ENCODE results near the gene NEK4.
"Not testable (repeated sequence)": the region's sequence is repeated elsewhere in the genome, so short reads cannot be mapped to it uniquely, and the experiment has no call there.

NEK4 gene

GRCh38 chr3:52695798-52696671 lies 74.7 kb downstream of the NEK4 start:
- no peak for DNase-seq

DNA sequence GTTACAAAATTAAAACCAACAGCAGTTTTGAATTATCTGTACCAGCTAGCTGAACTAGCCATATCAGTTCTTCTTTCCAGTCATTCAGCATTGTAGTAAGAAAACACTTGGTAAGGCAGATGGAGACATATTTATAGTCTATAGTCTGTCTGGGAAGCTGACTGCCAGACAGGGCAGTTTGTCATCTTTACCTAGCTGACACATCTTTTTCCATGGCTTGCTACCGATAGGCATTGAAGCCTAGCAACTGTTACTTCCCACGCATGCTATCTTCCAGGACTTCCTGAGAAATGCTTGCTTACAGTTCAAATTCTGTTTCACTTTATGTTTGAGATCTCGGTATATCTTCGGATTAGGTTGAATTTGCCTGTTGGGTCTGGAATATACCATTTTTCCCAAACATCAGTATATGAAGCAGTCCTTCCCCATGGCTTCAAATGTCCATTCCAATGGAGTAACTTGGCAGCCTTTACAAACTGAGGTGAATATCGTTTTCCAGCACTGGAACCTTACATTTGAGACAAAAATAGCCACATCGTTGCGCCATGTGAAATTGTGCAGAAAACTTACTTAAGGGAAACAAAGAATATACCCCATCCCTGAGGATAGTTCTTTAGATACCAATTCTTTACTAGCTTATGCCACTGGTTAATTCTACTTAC lies 76.1 kb downstream of the NEK4 start:
- no peak for DNase-seq

- no peak for DNase-seq
These were observed 77.7 kb downstream of the NEK4 start for GRCh38 chr3:52693071-52693470.

DNA sequence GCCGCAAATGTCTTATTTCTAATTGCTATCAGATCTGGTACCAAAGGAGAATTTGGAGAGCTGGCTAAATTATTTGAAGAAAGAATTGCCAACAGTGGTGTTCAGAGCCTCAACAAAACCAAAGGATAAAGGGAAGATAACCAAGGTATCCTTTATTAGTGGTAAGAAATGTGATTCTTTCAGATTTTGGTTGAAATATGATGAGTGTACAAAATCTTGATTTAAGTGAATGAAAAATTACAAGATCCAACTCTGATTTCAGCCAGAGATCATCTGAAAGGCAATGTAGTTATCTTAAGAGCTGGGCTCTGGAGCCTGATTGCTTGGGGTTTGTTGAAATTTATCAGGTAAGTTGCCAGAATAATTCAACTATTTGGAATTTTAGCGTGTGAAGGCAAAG lies 80.2 kb downstream of the NEK4 start:
- no peak for DNase-seq

DNA sequence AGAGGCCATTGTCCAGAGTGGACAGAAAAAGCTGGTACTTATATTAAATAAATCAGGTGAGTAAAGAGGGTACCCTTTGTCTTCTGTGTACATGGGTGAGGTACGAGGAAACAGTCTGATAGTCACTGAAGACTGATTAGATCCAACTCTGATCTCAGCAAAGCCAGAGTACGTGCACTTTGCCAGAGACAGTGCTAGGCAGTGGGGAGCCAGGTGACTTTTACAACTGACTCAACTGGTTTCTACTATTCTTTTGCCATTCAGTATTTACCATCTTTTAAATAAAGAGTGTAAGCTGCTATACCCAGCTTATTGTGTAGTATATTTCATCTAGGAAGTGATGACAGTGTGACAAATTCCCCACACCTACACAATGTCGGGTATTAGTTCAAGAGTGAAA lies 81.6 kb downstream of the NEK4 start:
- no peak for DNase-seq

DNA sequence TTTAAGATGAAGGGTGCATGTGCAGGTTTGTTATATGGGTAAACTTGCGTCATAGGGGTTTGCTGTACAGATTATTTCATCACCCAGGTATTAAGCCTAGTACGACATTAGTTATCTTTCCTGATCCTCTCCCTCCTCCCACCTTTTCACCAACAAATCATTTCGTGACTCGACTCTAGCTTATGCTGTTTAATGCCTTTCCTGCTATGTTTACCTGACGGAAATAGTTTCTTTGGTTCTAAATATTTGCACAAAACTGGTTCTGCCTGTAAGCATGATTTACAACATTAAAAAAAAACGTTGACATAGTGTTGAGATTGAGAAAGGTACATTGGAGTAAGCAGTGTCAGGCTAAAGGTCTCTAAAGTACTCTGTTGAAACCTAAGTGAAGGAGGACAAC lies 82.5 kb downstream of the NEK4 start:
- no peak for DNase-seq

GRCh38 chr3:52685709-52686691 lies 84.7 kb downstream of the NEK4 start, which contains the start of the genes GNL3 and PBRM1:
GNL3 (plus strand) TSS chr3:52686032; CDS start chr3:52686093, 61 bp downstream.
PBRM1 (minus strand) TSS chr3:52685913.
- peak; percentile 89 for DNase-seq

DNA sequence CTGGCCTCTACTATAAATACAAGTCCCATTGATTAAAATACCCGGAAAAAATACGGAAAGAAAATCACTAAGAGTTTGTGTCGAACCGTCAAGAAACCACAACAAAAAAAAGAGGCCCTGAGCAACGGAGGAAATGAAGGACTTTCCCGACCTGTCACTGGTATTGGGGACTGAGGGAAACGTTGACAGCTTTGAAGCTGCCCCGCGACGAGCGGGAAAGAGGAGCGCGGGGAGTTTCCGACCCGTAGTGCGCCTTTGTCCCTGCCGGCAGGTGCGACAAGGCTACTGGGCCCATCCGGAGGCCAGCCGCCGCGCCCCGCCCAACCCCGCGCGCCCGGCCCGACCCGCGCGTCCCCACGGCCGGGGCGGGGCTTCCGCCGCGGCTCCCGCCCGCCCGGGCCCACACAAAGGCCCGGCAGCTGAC lies 85.4 kb downstream of the NEK4 start:
- peak; percentile 67 for DNase-seq

GRCh38 chr3:52684184-52684583 lies 86.6 kb downstream of the NEK4 start:
- no peak for DNase-seq

- DNase-seq, result no peak
These were observed 87.1 kb downstream of the NEK4 start for GRCh38 chr3:52683611-52684010.

DNA sequence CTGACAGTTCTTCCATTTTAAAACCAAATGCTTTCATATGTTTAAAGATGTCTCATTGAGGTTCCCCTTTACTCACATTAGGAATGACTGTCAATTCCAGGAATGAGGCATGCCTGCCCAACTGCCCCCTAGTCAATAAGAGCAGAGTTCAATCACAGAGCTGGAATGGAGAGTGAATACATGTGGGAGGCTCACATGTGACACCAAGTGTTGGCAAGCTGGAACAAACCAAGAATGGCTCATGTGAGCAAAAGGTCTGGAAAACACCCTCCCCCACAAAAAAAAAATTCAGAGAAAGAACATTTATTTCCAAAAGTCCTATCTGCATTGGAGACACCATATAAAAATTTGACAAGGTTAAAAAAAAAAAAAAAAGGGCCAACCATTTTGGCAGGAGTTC lies 88.7 kb downstream of the NEK4 start:
- no peak for DNase-seq

GRCh38 chr3:52681596-52681995 lies 89.1 kb downstream of the NEK4 start:
- no peak for DNase-seq

DNA sequence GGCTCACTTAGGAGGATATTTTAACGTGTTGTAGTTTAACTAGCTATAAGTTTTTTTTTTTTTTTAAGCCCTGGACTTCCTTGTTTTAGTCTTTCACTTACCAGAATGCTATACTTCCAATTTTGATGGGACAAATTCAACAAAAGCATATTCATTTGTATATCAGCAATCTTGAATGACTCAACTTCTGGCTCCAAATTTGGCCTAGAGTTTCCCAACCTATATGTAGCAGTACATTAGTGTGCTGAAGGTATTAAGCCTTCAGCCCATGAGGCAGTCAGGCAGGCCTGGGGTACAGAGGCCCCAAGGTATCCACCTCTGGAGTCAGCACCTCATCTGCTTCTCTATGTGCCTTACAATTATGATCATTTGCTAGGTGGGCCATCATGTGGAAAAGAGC lies 90.9 kb downstream of the NEK4 start:
- no peak for DNase-seq

DNA sequence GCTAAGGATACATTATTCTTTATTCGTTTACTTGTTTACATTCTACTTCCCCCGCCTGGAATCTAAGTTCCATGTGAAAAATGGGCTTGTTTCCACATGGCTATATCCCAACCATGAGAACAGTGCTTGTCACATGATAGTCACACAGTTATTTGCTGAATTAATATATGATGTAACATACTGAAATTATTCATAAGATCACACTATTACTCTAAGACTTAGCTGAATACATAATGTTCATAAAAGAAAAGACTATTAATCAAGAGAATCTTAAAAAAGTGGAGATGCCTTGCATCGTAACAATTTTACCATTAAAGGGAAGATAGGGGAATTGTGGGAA lies 91.6 kb downstream of the NEK4 start:
- no peak for DNase-seq

- DNase-seq, result no peak
These were observed 92.2 kb downstream of the NEK4 start for GRCh38 chr3:52678265-52679198.

DNA sequence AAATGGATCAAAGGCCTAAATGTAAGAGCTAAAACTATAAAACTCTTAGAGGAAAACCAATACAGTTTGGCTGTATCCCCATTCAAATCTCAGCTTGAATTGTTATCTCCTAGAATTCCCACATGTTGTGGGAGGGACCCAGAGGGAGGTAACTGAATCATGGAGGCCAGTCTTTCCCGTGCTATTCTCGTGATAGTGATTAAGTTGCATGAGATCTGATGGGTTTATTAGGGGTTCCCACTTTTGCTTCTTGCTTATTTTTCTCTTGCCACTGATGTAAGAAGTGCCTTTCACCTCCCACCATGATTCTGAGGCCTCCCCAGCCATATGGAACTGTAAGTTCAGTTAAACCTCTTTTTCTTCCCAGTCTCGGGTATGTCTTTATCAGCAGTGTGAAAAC lies 94.5 kb downstream of the NEK4 start:
- DNase-seq, result not testable (repeated sequence)

DNA sequence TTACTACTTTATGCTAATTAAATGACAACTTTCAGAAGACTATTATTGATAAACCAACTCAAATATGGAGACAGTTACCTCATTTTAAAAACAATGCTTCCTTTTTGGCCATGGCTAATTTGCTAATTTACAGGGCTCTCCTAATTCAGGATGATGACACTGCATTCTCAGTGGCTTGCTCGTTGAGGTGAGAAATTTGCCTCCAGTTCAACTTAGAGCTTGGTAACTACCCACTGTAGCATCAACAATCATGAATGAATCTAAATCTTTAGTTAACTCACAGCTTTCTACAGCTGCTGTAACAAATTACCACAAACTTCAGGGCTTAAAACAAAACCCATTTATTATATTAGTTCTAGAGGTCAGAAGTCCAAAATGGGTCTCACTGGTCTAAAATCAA lies 99.1 kb downstream of the NEK4 start:
- DNase-seq, result no peak

DNA sequence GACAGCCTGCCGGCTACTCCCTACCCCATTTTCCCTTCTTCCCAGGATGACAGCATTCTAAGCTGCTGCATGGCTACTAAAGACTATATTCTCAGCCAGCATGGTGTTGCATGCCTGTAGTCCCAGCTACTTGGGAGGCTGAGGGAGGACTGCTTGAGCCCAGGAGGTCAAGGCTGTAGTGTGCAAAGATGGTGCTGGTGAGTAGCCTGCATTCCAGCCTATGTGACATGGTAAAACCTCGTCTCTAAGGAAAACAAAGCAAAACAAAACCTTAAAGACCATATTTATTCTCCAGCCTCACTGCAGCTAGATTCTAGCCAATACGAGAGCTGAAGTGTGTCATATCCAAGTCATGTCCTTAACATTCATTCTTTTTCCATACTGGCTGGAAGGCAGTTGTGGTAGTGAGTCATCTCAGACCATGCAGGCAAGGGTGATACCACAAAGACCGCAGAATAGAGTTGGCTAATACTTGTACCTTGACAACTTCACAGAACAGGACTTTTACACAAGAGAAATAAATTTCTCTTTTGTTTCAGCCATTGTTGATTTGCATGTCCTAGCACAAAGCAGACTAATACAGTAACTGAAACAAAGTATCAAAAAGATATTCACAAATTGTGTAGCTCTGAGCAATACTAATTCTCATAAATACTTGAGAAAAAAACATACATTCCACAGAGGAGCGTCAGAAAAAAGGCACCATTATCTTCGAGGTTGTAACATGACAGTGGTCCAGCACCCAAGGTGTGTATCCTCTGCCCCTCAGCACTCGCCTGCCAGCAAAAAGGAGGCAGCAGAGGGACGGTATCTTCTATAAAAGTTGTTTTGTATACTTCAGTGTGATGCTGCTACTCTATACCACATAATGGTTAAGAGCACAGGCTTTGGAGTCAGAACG lies 99.9 kb downstream of the NEK4 start:
- no peak for DNase-seq

DNA sequence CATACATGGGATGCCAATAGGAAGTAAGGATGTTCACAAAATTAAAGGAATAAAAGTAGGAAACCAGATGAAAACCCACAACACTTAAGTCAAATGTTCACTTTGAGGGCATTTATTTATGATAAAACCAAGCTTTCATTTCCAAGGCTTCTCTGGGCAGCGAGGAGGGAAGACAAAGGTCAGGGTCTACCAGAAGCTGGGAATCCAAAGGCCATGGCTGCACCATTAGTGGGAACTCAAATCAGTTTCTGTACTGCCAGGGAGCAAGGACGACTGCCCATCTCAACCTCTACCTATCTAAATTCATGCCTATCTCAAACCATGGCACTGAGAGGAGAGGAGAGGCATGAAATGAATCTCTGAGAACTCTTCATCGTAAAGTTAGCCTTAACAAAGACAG lies 107.6 kb downstream of the NEK4 start:
- DNase-seq, result no peak

- DNase-seq, result no peak
These were observed 110.7 kb downstream of the NEK4 start for GRCh38 chr3:52660046-52660445.

Measured in activated gamma-delta T cell treated with Interleukin-2 at 50 U/mL for 16 hours (primary cell).